ENCODE data around the gene PRDX6. TPM values are rescaled to one million over a fixed set of nuclear protein-coding genes. Genes with fewer than 3 reads are reported as not detected.
A peak's percentile ranks its signal among the peaks of the same experiment; 100 is the strongest.

Gene PRDX6, protein sequence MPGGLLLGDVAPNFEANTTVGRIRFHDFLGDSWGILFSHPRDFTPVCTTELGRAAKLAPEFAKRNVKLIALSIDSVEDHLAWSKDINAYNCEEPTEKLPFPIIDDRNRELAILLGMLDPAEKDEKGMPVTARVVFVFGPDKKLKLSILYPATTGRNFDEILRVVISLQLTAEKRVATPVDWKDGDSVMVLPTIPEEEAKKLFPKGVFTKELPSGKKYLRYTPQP
- total RNA-seq (2014; rRNA removed; shearing (Covaris generic)): 282 and 448 TPM in 2 replicates

DNA sequence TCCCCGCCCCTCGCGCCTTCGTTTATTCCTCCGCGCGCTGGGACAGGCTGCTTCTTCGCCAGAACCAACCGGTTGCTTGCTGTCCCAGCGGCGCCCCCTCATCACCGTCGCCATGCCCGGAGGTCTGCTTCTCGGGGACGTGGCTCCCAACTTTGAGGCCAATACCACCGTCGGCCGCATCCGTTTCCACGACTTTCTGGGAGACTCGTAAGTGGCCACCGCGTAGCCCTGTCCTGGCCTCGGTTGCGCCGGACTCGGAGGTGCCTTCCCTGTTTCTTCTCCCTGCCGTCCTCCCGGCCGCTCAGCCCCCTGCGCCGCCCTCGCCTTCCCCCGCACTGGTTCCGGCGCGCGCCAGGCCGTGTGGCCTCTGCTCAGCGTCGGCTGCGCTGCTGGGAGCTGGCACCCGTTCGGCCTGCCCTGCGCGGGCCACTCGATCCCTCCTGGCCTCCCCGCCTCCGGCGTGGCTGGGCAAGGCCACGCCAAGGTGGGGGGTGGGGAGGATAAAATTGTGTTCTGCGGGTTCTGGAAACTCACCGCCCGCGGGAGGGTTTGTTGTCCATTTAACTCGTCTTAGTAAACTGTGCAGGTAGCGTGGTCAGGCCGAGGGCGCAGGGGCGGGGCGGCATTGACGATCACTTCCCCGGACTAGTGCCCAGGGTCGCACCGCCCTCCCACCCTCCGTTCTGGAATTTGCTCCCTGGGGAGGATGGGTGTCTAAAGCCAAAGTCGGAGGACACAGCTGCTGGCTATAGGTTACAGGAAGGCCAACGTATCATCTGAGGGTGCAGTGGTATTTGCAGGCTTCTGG is at the start of gene PRDX6:
PRDX6 (plus strand) TSS at position 50 of the 808 bp plus-strand sequence; CDS start at position 113, 63 bp downstream.
- peaks cover 46% of the 10 kb centered on the region for H3K4me1 ChIP-seq (replicated peaks)
- H3K36me3 ChIP-seq: peaks cover 46% of the 10 kb centered on the region
- peak within 1 kb of the TSS; percentile 85 for H3K27ac ChIP-seq
- no peaks in the 10 kb centered on the region for H3K9me3 ChIP-seq (replicated peaks)
- peak in 1 of 2 experiments; percentile 83 for DNase-seq (ENCODE audit: low read depth in 1 of 2, low spot score in 2 of 2)
- H3K4me3 ChIP-seq: peak within 1 kb of the TSS; percentile 91
- H3K27me3 ChIP-seq (replicated peaks): no peaks in the 10 kb centered on the region

DNA sequence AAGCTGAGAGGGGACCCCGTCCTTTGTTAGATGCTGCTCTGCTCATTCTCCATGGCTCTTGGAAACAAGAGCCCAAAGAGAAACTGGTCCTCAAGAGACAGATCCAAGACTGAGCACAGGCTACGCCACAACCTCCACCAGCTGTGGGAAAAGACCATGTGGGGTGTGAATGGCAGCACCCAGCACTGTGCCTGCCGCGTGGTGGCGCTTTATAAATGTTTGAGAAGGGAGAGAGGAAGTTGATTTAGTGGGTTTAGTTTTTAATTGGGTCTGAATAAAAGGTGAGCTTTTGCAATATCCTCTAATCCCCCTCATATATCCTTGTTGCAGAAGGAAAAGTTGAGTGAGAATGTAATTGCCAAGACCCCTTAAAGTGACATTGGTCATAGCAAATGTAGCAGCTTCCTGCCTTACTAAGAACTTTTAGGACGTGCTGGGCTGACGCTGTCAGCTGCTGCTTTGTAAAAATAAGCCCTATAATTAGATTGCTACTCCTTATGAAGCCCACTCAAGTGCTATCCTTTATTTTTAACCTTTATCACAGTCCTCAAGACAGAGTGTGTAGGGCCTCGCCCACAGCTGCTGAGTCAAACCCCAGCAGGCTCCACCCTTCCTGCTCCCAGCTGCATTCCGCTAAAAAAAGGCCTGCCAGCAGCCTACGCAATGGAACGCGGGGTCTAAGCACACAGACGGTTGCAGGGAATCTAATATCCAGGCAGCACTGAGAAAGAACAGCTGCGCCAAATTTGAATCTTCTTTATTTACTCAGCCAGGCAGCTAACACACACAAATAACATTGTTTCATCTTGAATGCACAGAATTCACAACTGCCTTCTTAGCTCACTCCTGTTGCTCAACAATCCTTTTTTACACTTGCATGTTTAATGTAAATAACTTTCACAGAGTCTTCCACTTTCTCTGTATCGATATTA is 47.4 kb upstream of the PRDX6 start:
- peak overlapping the region; percentile 5; the same call in 1 of the 2 replicates for H3K4me3 ChIP-seq
- no peaks in the 10 kb centered on the region for H3K27me3 ChIP-seq (replicated peaks)
- H3K9me3 ChIP-seq (replicated peaks): no peaks in the 10 kb centered on the region
- peaks cover 19% of the 10 kb centered on the region for H3K4me1 ChIP-seq (replicated peaks)
- no peaks in the 10 kb centered on the region for H3K36me3 ChIP-seq
- peak overlapping the region; percentile 69 for H3K27ac ChIP-seq
- DNase-seq (ENCODE audit: low read depth in 1 of 2, low spot score in 2 of 2): peak; percentile 74 to 86

DNA sequence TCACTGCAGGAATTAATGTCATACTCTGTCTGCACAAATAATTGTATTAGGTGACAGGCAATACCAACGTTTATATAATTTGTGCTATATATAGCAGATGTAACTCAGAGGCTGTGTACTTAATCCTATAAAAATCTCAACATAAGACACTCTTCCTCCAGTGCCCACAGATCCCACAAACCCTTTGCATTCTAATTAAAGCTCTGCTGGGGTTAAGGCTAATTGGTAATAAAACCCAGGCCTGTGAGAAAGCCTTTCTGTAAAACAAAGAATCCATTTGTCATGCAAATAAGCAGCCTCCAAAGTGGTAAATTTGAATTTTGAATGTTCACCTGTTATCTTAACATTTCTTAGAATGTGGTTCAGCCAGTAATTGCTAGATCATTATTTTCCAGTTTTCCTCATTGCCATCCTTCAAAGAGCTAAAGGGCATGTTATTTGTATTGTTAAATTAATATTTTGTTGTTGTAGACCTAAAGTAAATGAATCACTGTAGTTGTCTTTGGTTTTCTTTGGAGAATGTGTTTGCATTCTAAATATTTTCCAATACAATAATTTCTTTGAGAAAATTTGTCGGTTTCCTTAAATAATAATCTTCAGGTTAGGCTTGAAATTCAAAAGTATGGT is 46.3 kb upstream of the PRDX6 start:
- Histone ChIP-seq H3K4me3 (no peak overlapping the region), H3K36me3 (no peaks in the 10 kb centered on the region), H3K4me1 (replicated peaks) (peaks cover 19% of the 10 kb centered on the region), H3K27me3 (replicated peaks) (no peaks in the 10 kb centered on the region), H3K9me3 (replicated peaks) (no peaks in the 10 kb centered on the region), H3K27ac (peak overlapping the region; percentile 69; the same call in 1 of the 2 replicates)
- DNase-seq (ENCODE audit: low read depth in 1 of 2, low spot score in 2 of 2): no peak

DNA sequence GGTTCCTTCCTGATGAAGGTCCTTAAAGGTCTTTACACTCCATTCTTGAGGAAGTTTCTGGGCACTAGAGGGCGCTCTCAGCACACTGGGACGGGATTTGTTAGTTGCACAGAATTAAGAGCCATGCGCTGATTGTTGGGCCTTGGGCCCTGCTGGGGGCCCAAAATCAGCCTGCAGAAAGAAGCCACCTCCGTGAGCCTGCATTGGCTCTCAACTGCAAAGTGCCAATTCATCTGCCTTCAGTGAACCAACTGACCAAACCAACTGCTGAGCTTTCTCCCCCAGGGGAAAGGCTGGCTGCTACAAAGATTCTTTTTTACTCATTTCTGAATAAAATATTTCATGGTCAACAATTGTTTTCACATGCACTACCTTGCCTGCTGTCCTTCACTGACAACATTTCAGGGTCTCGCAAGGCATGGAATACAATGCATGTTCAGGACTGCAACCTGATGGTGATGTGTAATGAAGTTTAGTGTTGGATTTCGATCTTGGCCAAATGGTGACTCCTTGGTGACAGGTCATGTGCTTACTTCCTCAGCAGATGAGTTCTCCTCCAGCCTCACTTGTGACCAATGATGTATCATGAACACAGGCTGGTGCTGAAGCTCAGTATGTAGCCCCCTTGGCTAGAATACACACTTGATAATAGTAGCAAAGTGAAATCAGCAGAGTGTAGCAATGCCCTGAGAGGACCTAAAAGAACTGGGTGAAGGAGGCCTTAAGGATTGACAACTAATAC is 45.7 kb upstream of the PRDX6 start:
- H3K9me3 ChIP-seq (replicated peaks): no peaks in the 10 kb centered on the region
- DNase-seq (ENCODE audit: low read depth in 1 of 2, low spot score in 2 of 2): peak; percentile 77 to 88
- H3K27ac ChIP-seq: no peak overlapping the region
- H3K27me3 ChIP-seq (replicated peaks): no peaks in the 10 kb centered on the region
- H3K4me1 ChIP-seq (replicated peaks): peaks cover 19% of the 10 kb centered on the region
- no peak overlapping the region for H3K4me3 ChIP-seq
- no peaks in the 10 kb centered on the region for H3K36me3 ChIP-seq

DNA sequence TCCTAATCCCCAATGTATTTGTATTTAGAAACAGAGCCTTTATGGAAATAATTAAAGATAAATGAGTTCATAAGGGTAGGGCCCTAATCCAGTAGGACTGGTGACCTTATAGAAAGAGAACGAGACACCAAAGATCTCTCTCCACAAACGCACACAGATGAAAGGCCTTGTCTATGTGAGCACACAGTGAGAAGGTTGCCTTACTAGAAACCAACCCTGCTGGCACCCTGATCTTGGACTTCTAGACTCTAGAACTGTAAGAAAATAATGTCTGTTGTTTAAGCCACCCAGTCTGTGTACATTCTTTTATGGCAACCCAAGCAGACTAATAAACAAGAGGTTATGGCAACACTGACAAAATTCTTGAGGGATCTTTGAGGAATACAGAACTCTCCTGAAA is 44.8 kb upstream of the PRDX6 start:
- no peak overlapping the region for H3K27ac ChIP-seq
- no peak for DNase-seq (ENCODE audit: low read depth in 1 of 2, low spot score in 2 of 2)
- H3K4me1 ChIP-seq (replicated peaks): peaks cover 19% of the 10 kb centered on the region

DNA sequence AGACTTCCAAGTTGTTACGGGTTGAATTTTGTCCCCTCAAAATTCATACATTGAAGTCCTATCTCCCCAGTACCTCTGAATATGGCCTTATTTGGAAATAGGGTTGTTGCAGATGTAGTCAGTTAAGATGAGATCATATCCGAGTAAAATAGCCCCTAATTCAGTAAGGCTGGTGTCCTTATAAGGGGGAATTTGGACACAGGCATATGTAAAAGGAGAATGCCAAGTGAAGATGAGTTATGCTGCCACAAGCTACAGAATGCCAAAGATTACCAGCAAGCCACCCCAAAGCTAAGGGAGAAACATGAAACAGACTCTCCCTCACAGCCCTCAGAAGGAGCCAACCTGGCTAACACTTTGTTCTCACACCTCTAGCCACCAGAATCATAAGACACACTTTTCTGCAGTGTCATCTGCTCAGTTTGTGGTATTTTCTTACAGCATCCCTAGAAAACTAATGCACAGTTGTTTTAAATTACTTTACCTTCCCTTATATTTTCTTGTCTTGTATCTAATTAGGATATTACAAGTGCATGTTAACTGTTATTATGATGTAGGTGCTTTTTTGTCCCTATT is 43.3 kb upstream of the PRDX6 start:
- DNase-seq (ENCODE audit: low read depth in 1 of 2, low spot score in 2 of 2): no peak
- Histone ChIP-seq H3K36me3 (no peaks in the 10 kb centered on the region), H3K9me3 (replicated peaks) (no peaks in the 10 kb centered on the region), H3K4me3 (no peak overlapping the region), H3K27ac (no peak overlapping the region), H3K27me3 (replicated peaks) (no peaks in the 10 kb centered on the region), H3K4me1 (replicated peaks) (peaks cover 19% of the 10 kb centered on the region)

More for the DNA sequence above, 44.8 kb upstream of the PRDX6 start:
- Histone ChIP-seq H3K4me3 (no peak overlapping the region), H3K36me3 (no peaks in the 10 kb centered on the region), H3K9me3 (replicated peaks) (no peaks in the 10 kb centered on the region), H3K27me3 (replicated peaks) (no peaks in the 10 kb centered on the region)

DNA sequence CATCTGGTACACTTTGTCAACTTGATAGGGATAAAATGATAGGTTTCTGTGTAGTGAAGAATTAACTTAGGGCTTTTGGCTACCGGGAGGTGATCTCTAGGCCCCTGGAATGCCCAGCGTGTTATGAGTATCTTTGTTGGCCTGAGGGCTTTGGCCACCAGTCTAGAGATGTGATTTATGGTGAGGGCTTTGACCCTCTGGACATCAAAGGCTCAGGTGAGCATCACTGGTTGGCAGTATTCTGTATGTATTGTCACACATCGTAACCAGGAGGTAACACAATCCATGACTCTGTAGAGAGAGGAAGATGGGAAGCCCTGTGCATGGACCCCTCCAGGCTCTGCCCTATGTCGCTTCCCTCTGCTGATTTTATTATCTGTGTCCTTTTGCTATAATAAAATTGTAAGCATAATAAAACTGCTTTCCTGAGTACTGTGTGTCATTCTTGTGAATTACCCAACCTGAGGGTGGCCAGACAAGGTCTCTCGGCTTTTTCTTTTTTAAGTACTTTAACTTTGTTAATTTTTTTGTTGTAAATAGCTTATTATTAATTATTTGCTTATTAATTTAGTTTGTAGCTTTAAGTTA is 40.2 kb upstream of the PRDX6 start:
- DNase-seq (ENCODE audit: low read depth in 1 of 2, low spot score in 2 of 2): no peak
- H3K9me3 ChIP-seq (replicated peaks): no peaks in the 10 kb centered on the region
- no peaks in the 10 kb centered on the region for H3K4me1 ChIP-seq (replicated peaks)
- H3K27ac ChIP-seq: no peak overlapping the region
- H3K27me3 ChIP-seq (replicated peaks): no peaks in the 10 kb centered on the region
- no peaks in the 10 kb centered on the region for H3K36me3 ChIP-seq
- no peak overlapping the region for H3K4me3 ChIP-seq

DNA sequence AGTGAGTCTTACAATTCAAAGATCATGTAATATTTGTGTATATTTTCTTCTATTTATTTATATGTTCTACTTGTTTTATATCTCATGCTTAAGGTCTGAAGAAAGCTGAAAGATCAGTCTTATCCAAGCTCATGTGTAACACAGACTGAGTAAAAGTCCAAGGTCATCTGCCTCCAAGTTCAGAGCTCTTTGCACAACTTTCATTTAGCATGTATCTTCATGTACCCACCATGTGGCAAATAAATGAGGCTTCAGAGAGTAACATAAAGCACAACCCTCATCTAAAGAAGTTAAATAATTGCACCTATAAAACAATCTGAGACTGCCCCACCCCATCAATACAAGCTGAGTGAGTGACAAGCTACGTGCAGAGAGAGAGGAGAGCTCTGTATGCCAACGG is 38.5 kb upstream of the PRDX6 start:
- H3K4me3 ChIP-seq: no peak overlapping the region
- no peak for DNase-seq (ENCODE audit: low read depth in 1 of 2, low spot score in 2 of 2)
- H3K9me3 ChIP-seq (replicated peaks): no peaks in the 10 kb centered on the region
- no peaks in the 10 kb centered on the region for H3K36me3 ChIP-seq
- no peaks in the 10 kb centered on the region for H3K4me1 ChIP-seq (replicated peaks)
- no peak overlapping the region for H3K27ac ChIP-seq
- no peaks in the 10 kb centered on the region for H3K27me3 ChIP-seq (replicated peaks)

DNA sequence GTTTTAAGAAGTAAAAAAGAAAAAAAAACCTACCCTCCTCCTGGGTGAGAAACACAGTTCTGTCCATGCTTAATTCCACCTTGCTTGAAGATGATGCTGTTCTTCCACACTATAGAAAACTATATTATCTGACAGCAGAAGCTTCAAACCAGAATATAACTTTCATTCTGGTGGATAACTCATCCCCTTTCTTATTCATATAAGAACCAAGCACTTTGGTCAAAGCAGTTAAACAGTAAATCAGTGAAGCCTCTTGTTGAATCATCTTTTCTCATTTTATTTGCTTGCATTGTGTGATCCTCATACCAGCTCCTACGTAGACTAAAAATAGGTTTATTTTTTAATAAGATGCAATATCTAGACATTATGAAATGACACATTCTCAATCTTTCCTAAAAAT is 36.7 kb upstream of the PRDX6 start:
- Histone ChIP-seq H3K4me1 (replicated peaks) (no peaks in the 10 kb centered on the region), H3K36me3 (no peaks in the 10 kb centered on the region), H3K4me3 (no peak overlapping the region), H3K27me3 (replicated peaks) (no peaks in the 10 kb centered on the region), H3K27ac (no peak overlapping the region), H3K9me3 (replicated peaks) (no peaks in the 10 kb centered on the region)
- no peak for DNase-seq (ENCODE audit: low read depth in 1 of 2, low spot score in 2 of 2)

DNA sequence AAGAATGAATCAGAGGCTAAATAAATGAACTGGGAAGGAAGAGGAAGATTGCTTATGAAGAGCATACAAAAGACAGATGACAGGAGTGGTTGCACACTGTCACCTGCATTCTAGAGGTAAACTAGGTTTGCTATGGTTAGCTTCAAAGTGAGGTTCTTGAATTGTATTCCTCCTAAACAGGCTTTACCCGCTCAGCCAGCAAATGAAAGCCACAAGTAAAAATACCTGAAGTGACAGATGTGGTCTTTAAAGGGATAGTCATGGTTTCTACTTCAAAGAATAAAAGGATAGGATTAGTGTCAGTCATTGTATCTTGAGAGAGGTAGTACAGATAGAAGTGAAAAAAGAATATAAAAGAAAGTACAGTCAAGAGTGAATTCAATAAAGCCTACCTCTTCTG is 32.4 kb upstream of the PRDX6 start:
- Histone ChIP-seq H3K9me3 (replicated peaks) (no peaks in the 10 kb centered on the region), H3K4me1 (replicated peaks) (0 out of 2 replicates have a peak, but pooled peaks cover 6% of the 10 kb centered on the region), H3K4me3 (no peak overlapping the region)

DNA sequence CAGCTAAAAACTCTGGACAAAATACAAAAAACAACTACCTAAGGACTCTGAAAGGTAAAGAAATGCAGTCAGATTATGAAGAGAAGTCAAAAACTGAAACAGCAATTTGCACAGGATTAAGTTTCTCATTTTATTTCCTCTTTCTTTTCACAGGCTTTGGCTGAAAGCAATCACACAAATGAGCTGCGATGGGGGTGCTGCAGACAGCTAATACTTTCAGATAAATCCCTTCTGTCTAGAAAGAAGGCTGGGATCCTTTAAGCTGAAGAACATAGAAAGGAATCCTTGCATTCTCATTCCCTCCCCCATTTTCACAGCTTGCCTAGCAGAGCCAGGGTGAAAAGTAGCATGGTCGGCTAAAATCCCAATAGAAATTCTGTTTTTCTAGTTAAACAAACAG is 32.0 kb upstream of the PRDX6 start:
- 0 out of 2 replicates have a peak, but pooled peaks cover 6% of the 10 kb centered on the region for H3K4me1 ChIP-seq (replicated peaks)
- no peaks in the 10 kb centered on the region for H3K36me3 ChIP-seq
- H3K4me3 ChIP-seq: no peak overlapping the region
- no peaks in the 10 kb centered on the region for H3K27me3 ChIP-seq (replicated peaks)
- H3K9me3 ChIP-seq (replicated peaks): no peaks in the 10 kb centered on the region
- no peak overlapping the region for H3K27ac ChIP-seq
- no peak for DNase-seq (ENCODE audit: low read depth in 1 of 2, low spot score in 2 of 2)

More for the DNA sequence above, 32.4 kb upstream of the PRDX6 start:
- Histone ChIP-seq H3K27me3 (replicated peaks) (no peaks in the 10 kb centered on the region), H3K36me3 (no peaks in the 10 kb centered on the region), H3K27ac (no peak overlapping the region)
- DNase-seq (ENCODE audit: low read depth in 1 of 2, low spot score in 2 of 2): no peak

DNA sequence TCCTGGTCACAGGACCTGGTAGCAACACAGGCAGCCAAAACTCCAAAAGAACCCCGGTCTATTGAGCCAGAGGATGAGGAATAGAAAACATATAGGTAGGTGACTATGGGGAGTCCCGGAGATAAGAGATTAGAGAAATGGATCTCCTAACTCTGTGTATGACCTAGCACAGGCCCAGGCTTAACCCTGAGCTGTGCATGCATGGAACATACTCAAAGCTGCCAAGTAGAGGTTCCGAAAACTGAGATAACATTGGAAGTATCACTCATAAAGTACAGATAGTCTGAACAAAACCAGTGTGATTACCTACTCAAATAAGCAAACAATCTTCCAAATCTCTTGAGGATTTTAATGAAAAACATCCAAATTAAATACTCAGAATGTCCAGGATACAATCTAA is 31.5 kb upstream of the PRDX6 start:
- Histone ChIP-seq H3K4me3 (no peak overlapping the region), H3K9me3 (replicated peaks) (no peaks in the 10 kb centered on the region), H3K27ac (no peak overlapping the region), H3K27me3 (replicated peaks) (no peaks in the 10 kb centered on the region), H3K36me3 (no peaks in the 10 kb centered on the region), H3K4me1 (replicated peaks) (0 out of 2 replicates have a peak, but pooled peaks cover 6% of the 10 kb centered on the region)
- no peak for DNase-seq (ENCODE audit: low read depth in 1 of 2, low spot score in 2 of 2)
